SH-SY5Y (cell line): ENCODE results near the gene PSME1.
A peak's percentile ranks its signal among the peaks of the same experiment; 100 is the strongest.

Experiments
- GATA2 ChIP-seq: IDR thresholded peaks from 2 replicates; pipeline ENCODE4 v1.6.1; 2011; ENCODE audit warnings: mild to moderate bottlenecking, low read depth, low read length
- GATA3 ChIP-seq: IDR thresholded peaks from 2 replicates; pipeline ENCODE4 v1.6.1; 2011; ENCODE audit warnings: low read depth, mild to moderate bottlenecking, low read length, moderate library complexity

PSME1 gene

DNA sequence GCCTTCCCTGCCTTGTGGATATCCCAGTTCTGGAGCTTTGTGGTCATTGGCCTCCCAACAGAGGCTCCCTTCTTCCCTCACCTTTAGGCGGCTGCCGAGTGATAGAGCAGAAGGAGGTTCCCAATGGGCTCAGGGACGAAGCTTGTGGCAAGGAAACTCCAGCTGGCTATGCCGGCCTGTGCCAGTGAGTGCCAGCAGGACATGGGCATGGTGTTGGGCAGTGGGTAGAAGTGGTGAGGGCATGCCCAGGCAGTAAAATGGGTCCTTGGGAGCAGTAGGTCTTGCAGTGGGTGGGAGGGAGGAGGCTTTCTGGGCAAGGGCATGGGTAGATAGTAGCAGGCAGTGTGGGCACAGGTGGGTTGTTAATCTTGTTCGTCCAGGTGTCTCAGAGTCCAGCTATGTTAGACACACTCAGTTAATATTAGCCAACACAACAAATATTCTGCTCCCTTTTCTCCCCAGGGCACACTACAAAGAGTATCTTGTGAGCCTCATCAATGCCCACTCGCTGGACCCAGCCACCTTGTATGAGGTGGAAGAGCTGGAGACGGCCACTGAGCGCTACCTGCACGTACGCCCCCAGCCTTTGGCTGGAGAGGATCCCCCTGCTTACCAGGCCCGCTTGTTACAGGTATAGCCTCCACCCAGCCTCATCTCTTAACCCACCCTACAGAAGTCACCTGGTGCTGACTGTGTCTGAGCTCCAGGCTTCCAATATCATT lies 23.9 kb downstream of the PSME1 start:
- no peak for TF ChIP-seq GATA2
- TF ChIP-seq GATA3: no peak

DNA sequence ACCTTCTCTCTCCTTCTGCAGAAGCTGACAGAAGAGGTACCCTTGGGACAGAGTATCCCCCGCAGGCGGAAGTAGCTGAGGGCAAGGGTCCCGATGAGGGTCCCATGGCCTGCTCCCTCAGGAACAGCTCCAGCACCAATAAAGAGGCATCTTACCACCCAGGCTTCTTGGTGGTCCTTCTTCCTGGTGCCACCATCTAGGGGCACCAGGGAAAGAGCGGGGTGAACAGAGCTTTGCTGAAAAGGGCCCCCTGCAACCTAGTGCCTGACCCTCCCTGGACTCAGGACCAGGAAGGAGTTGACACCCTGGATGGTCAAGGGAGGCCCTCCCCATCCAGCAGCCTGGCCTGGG lies 24.5 kb downstream of the PSME1 start:
- TF ChIP-seq GATA2 (no peak), GATA3 (no peak)

DNA sequence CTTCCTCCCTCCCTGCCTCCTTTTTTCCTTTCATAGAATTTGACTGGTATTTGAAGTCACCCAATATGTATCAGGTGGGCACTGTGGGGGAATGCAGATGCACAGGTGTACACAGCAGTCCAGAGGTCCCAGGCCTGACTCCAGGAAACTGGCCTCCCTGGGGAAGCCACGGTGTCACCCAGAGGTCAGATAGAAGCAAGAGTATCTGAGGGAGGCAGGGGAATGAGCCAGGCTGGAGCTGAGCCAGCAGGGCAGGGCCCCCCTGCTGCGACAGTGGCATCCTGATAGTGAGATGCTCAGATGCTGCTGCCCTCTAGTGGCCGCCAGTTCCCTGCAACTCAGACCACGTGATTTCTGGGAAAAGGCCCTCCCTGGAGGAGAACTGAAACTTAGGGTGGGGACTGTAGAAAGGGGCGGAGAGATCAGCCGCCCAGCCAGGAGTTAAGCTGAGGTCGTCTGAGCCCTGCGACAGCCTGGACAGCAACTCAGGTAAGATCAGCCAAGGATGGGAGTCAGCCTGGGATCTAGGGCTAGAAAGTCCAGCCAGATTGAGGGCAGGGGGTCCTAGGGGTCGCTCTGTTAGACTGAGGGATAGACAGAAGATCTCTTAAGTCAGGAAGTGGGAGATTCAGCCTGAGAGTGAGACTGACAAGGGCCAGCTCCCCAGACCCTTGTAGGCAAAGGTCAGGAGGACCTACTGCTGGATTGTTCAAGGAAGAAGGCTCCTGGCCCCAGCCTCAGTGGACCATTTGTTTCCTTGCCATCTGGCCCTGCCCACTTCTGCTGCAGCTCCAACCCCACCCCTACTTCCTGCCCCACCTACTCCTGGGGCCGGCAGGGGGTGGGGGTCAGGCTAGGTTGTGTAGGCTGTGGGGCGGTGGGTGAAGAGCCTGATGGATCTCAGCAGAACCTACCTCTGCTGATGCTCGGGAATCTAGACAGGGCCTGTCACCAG lies 25.1 kb downstream of the PSME1 start, which contains the start of gene IRF9:
IRF9 (plus strand) TSS at position 416 of the 955 bp plus-strand sequence. CDS start 880 bp downstream, outside the sequence.
- peak; percentile 42 for TF ChIP-seq GATA2
- TF ChIP-seq GATA3: no peak

DNA sequence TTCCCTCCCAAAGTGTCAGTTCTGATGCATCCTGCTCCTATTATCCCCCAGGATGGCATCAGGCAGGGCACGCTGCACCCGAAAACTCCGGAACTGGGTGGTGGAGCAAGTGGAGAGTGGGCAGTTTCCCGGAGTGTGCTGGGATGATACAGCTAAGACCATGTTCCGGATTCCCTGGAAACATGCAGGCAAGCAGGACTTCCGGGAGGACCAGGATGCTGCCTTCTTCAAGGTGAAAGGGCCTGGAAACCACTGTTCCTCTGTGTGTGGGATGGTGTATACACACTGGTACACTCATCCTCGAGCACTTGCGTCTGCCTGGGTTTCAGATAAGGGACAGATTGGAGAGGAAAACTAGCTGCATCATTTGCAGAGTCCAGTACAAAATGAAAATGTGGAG lies 26.1 kb downstream of the PSME1 start:
- TF ChIP-seq GATA3 (no peak), GATA2 (no peak)

DNA sequence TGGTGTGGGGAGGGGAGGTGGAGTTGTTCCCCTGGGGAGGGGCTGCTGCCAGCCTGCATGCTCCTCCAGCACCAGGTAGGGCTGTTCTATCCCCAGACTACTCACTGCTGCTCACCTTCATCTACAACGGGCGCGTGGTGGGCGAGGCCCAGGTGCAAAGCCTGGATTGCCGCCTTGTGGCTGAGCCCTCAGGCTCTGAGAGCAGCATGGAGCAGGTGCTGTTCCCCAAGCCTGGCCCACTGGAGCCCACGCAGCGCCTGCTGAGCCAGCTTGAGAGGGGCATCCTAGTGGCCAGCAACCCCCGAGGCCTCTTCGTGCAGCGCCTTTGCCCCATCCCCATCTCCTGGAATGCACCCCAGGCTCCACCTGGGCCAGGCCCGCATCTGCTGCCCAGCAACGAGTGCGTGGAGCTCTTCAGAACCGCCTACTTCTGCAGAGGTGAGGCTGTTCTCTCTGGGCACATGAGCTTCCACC lies 28.6 kb downstream of the PSME1 start:
- TF ChIP-seq GATA3 (no peak), GATA2 (no peak)

DNA sequence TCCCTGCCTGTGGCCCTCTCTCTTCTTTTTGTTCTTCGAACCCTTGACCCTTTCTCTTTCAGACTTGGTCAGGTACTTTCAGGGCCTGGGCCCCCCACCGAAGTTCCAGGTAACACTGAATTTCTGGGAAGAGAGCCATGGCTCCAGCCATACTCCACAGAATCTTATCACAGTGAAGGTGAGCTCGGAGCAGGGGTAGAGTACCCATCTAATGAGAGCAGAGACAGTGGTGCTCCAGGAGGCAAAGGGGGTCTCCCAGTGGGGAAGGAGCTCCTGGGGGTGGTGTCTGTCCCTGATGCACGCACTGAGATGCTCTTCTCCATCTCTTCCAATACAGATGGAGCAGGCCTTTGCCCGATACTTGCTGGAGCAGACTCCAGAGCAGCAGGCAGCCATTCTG lies 29.8 kb downstream of the PSME1 start:
- no peak for TF ChIP-seq GATA2
- TF ChIP-seq GATA3: no peak

DNA sequence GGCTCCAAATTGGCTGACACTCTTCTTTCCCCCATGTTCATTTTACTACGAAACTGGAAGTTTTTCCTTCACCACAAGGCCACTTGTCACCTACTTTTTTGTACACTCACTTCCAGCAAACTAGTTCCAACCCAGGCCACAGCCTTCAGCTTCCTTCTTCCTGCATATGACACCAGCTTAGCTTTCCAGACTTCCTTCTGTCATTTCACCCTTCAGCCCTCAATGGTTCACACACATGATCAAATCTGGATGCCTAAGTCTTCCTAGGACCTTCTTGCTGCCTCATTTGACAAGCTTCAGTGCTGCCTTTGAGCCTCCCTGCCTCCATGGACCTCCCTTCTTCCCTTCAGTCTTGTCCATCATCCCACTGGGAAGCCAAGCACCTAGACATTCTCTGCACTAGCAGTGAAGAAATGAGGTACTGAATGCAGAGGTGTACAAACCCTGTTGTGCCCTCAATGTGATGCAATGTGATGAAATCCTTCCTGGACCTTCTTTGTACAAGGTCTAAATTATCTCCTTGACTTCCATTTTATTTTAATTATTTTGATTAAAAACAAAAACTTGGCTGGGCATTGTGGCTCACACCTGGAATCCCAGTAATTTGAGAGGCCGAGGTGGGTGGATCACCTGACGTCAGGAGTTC lies 31.6 kb downstream of the PSME1 start:
- TF ChIP-seq GATA2 (no peak), GATA3 (no peak)

DNA sequence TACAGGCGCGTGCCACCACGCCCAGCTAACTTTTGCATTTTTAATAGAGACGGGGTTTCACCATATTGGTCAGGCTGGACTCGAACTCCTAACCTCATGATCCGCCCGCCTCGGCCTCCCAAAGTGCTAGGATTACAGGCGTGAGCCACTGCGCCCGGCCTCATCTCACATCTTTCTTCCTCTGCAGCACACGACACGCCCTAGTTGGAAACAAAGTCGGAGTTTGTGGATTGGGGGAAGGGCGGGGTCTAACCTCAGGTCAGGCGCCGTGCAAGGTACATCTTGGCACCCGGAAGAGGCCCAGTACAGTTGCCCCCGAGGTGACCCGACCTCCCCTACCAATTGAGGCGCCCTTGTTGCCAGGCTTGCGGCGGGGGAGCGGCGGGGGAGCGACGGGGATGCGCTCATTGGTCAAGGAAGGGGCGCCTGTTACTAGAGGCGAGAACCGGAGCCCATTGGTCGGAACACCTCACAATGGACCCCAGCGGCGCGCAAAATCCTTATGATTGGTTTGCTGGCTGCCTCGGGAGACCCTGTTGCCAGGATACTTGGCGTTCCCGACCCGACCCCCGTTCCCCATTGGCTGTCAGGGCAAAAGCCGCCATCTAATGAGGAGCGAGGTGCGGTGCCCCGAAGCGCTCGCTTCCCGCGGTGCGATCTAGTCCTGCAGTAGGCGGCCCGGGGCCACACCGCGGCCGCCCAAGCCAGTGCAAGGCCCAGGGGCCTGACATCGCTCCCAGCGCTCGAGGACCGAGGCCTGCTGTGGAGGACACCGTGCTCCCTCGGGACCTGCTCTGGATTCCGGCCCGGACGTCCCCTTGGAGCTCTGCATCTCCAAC lies 35.6 kb downstream of the PSME1 start, which contains the start of gene REC8:
REC8 (plus strand) TSS at position 659 of the 839 bp plus-strand sequence. CDS start 473 bp downstream, outside the sequence.
- TF ChIP-seq GATA2 (no peak), GATA3 (no peak)

DNA sequence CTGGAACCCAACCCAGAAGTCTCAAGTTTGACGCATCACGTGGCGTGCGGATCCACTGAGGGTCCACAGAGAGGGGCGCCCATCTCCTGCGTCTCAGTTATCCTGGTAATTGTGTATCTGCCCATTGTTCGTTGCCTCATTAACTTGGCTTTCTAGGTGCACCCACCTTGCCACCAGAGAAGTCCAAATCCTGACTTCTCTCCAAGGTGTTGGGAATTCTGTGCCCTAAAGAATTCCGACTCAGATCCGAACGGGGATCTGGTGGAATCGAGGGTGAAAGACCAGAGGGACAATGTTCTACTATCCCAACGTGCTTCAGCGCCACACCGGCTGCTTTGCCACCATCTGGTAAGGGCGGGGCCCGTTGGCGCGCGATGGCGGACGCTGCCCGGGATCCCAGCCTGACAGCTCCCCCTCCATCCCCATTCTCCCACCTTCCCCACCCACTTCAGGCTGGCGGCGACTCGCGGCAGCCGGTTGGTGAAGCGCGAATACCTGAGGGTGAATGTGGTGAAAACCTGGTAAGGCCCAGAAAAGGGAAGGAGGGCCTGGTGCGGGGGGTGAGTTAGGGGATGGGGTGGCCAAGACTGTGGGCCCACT lies 36.4 kb downstream of the PSME1 start:
- TF ChIP-seq GATA2 (no peak), GATA3 (no peak)

DNA sequence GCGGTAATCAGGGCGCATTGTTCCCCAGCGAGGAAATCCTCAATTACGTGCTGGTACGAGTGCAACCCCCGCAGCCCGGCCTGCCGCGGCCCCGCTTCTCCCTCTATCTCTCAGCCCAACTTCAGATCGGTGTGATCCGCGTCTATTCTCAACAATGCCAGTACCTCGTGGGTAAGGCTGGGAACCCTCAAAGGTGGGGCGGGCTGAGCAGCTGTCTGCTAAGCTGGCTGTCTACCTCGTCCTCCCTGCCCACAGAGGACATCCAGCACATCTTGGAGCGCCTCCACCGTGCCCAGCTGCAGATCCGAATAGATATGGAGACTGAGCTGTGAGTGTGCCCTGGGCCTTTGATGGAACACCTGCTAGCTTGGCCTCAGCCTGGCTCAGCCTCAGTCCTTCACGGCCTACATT lies 36.9 kb downstream of the PSME1 start:
- TF ChIP-seq GATA3 (no peak), GATA2 (peak; percentile 50)

DNA sequence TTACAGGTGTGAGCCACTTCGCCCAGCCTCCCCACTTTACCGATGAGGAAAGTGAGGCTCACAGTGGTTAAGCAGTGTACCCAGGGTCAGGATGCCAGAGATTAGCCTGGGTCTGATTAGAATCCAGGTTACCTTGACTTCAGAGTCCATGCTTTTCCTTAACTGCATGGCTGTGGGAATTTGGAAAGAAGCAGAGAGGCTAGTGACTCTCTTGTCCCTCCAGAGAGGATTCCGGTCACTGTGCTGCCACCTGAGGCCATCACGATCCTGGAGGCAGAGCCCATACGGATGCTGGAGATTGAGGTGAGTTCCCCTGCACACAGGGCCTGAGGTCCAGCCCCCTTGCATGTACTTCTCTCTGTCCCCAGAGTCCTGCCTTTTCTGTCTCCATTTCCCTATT lies 40.6 kb downstream of the PSME1 start:
- TF ChIP-seq GATA2 (no peak), GATA3 (no peak)

DNA sequence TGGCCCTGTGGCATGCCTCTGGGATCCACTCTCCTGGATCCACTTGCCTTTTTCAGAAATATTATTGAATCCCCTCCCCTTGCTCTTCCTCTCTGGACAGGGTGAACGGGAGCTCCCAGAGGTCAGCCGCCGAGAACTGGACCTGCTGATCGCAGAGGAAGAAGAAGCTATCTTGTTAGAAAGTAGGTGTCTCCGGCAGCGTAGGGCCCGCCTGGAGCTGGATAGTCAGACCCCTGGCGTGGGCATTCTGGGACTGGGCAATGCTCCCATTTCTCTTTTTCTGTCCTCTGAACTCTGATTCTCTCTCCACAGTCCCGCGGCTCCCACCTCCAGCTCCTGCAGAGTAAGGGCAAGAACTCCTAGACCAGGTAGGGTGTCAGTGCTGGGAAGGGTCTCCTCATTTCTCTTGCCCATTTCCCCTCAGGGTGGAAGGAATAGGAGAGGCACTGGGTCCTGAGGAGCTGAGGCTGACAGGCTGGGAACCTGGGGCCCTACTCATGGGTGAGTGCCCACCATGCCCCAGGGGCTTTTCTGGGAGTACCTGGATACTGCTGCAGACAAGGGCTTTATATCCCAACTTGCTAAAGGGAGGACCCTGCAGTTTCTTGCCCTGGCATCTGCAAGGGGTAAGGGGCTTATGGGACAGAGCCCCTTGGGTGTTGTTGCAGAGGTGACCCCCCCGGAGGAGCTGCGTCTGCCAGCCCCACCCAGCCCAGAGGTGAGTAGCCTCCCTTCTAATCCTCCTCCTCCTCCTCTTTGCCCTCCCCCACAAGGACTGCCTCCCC lies 41.2 kb downstream of the PSME1 start:
- TF ChIP-seq GATA2 (no peak), GATA3 (no peak)

DNA sequence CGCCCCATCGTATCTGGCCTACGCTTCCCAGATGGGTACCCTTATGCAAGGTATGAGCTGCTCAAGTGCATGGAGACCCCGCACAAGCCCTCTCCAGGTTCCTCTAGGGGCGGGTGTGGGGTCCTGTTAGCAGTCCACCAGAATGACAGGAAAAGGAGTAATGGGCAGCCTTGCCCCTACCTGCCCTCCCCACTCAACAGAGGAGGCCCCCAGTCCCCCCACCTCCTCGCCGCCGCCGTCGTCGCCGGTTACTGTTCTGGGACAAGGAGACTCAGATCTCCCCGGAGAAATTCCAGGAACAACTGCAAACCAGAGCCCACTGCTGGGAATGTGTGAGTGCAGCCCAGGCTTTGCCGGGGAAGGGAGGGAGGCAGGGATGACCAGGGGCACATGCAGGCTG lies 41.9 kb downstream of the PSME1 start:
- TF ChIP-seq GATA2: no peak
- no peak for TF ChIP-seq GATA3
